Natural killer cell (primary cell): ENCODE results near the gene RGS3. TPM values are rescaled to one million over a fixed set of nuclear protein-coding genes. Genes with fewer than 3 reads are reported as not detected.

ENCODE experiments used
- ATAC-seq, 3 donors: fragments of 150-1000 bp in 2 of 3; fragments of 200-7000 bp in 1 of 3; cut with Tn5 transposase; 1 replicate in 1 of 3; 2 replicates in 2 of 3; pipeline ENCODE4 v1.10.0; 2021; ENCODE audit warnings: mild to moderate bottlenecking in 2 of 3, moderate library complexity in 2 of 3
- DNase-seq, 2 donors: peaks; one replicate each; pipeline versions ENCODE4 v3.0.0 to v3.0.0-alpha.2; 2013 to 2021; ENCODE audit warnings: mixed read lengths in 1 of 2
- H3K27ac ChIP-seq: one replicate; pipeline ENCODE4 v1.5.1; 2013; ENCODE audit warnings: mild to moderate bottlenecking, low read length
- H3K27me3 ChIP-seq: one replicate; pipeline ENCODE4 v1.6.1; 2013; ENCODE audit warnings: low read length; ENCODE audit not compliant: control insufficient read depth, insufficient read depth
- H3K36me3 ChIP-seq: one replicate; pipeline ENCODE4 v1.6.1; 2013; ENCODE audit warnings: low read length; ENCODE audit not compliant: control insufficient read depth, insufficient read depth
- H3K4me1 ChIP-seq: one replicate; pipeline ENCODE4 v1.6.1; 2013; ENCODE audit warnings: low read length; ENCODE audit not compliant: control insufficient read depth, insufficient read depth
- H3K4me3 ChIP-seq: one replicate; pipeline ENCODE4 v1.5.1; 2013; ENCODE audit warnings: low read length
- H3K9me3 ChIP-seq: one replicate; pipeline ENCODE4 v1.6.1; 2013; ENCODE audit warnings: low read length; ENCODE audit not compliant: control insufficient read depth, insufficient read depth
- H3K27ac Mint-ChIP-seq, 2 donors: one replicate each; pipeline ENCODE4 v1.8.0; 2022; ENCODE audit warnings: mild to moderate bottlenecking in 2 of 2, mixed read lengths in 2 of 2, moderate library complexity in 1 of 2
- H3K27me3 Mint-ChIP-seq, 2 donors: one replicate each; pipeline ENCODE4 v1.8.0; 2022; ENCODE audit warnings: low read depth in 2 of 2, mixed read lengths in 2 of 2
- H3K36me3 Mint-ChIP-seq: one replicate; pipeline ENCODE4 v1.8.0; 2022; ENCODE audit warnings: mixed read lengths
- H3K4me1 Mint-ChIP-seq, 2 donors: one replicate each; pipeline ENCODE4 v1.8.0; 2022; ENCODE audit warnings: mixed read lengths in 2 of 2
- H3K4me3 Mint-ChIP-seq: one replicate; pipeline ENCODE4 v1.8.0; 2022; ENCODE audit warnings: mild to moderate bottlenecking, moderate library complexity, mixed read lengths
- H3K9me3 Mint-ChIP-seq, 2 donors: one replicate each; pipeline ENCODE4 v1.8.0; 2022; ENCODE audit warnings: mixed read lengths in 2 of 2
- CTCF ChIP-seq: fragments of 200-600 bp; IDR thresholded peaks from one replicate; pipeline ENCODE4 v1.8.0; 2022; ENCODE audit warnings: antibody characterized with exemption
- WGBS: methylation state at CpG from one replicate; pipeline ENCODE4 v1.1.7; 2013; ENCODE audit warnings: missing lambda C conversion rate; ENCODE audit not compliant: insufficient coverage; 5-methylcytosine and 5-hydroxymethylcytosine counted together
- intact Hi-C: fragments of 100-400 bp; cut with micrococcal nuclease; formaldehyde crosslinking; loops from one replicate; pipeline ENCODE4 v1.14.2; 2022
- total RNA-seq, 4 donors: library from RNA; stranded (reverse); fragments of 120-200 nt in 1 of 4; gene quantifications; one replicate each; pipeline versions ENCODE4 v1.2.3 to v1.2.4, GENCODE V29; 2013 to 2022

RGS3 gene
- total RNA-seq, 3 donors from 2014 or later (not counting 1 experiment from before 2014, with no cell fraction given): 148 to 269 (median 190) TPM

GRCh38 chr9:113622600-113623400, 159.3 kb downstream of the RGS3 start:
- Histone ChIP-seq H3K27me3 (no peaks in the 10 kb centered on the region), H3K4me3 (no peak overlapping the region), H3K9me3 (no peaks in the 10 kb centered on the region), H3K4me1 (no peaks in the 10 kb centered on the region), H3K27ac (no peak overlapping the region), H3K36me3 (no peaks in the 10 kb centered on the region)
- no peak for ATAC-seq
- Mint-ChIP-seq H3K36me3 (no peaks in the 10 kb centered on the region), H3K4me1 (no peaks in the 10 kb centered on the region), H3K27ac (no peak overlapping the region), H3K27me3 (peaks cover 7 to 11% of the 10 kb centered on the region in 2 donors), H3K4me3 (no peak overlapping the region), H3K9me3 (no peaks in the 10 kb centered on the region)
- intact Hi-C loops: no loop called here
- 73% methylated on average over 6 of the region's 8 CpGs for WGBS
- DNase-seq: no peak
- TF ChIP-seq CTCF: no peak

DNA sequence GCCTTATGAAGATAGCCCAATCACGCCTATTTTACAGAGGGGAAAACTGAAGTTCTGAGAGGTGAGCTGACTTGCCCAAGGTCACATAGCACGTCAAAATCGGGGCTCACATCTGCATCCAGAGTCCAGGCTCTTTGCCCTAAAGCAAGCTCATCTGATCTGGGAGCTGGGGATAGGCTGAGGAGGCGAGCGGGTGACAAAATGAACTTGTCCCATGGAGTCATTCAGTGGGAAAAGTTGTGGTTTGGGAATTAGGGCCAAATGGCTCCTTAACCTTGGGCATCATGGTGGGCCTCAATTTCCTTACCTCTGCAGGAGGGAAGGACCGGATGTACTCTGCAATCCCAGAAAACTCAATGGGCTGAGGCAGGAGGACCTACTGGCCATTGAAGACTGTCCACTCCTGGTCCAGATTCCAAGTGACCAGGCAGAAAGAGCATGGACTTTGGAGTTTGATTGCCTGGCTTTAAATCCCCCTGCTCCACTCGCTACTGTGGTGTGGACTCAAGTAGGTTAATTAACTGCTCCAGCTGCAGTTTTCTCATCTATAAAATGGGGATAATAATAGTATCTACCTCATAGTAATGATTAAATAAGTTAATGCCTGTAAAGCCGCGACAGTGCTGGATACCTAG, 160.4 kb downstream of the RGS3 start:
- WGBS: 96% methylated on average over 9 of the region's 9 CpGs
- H3K9me3 Mint-ChIP-seq: no peaks in the 10 kb centered on the region
- H3K27ac Mint-ChIP-seq: no peak overlapping the region
- intact Hi-C loops: no loop called here
- Histone ChIP-seq H3K9me3 (no peaks in the 10 kb centered on the region), H3K27ac (no peak overlapping the region), H3K27me3 (no peaks in the 10 kb centered on the region), H3K4me1 (no peaks in the 10 kb centered on the region), H3K36me3 (no peaks in the 10 kb centered on the region), H3K4me3 (no peak overlapping the region)
- ATAC-seq (no peak), DNase-seq (no peak)
- peaks cover 3 to 11% of the 10 kb centered on the region in 2 donors for H3K27me3 Mint-ChIP-seq
- H3K4me3 Mint-ChIP-seq: no peak overlapping the region
- no peaks in the 10 kb centered on the region for H3K36me3 Mint-ChIP-seq
- H3K4me1 Mint-ChIP-seq: no peaks in the 10 kb centered on the region
- TF ChIP-seq CTCF: no peak

DNA sequence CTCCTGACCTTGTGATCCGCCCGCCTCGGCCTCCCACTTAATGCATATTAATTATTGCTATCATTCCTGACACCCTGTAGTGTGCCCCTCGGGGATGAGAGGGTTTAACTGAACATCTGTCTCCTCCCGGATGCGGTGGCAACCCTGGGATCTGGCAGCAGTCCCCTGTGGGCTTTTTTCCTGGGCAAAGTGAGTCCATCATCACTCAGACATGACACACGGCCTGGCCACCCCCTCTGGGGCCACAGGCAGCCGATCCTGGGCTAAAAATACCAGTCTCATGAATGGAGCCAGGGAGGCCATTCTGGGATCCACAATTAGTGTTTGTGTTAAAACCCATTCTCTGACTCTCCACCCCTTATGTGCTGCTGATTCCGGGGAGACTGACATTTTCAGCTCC, 161.2 kb downstream of the RGS3 start:
- 77% methylated on average over 8 of the region's 9 CpGs for WGBS
- Histone ChIP-seq H3K4me3 (no peak overlapping the region), H3K4me1 (no peaks in the 10 kb centered on the region), H3K9me3 (no peaks in the 10 kb centered on the region), H3K27ac (no peak overlapping the region), H3K36me3 (no peaks in the 10 kb centered on the region), H3K27me3 (no peaks in the 10 kb centered on the region)
- H3K27ac Mint-ChIP-seq: no peak overlapping the region
- H3K27me3 Mint-ChIP-seq: peaks cover 0 to 8% of the 10 kb centered on the region in 2 donors
- ATAC-seq: no peak
- no peaks in the 10 kb centered on the region for H3K4me1 Mint-ChIP-seq
- no peak for TF ChIP-seq CTCF
- H3K9me3 Mint-ChIP-seq: no peaks in the 10 kb centered on the region
- no peak overlapping the region for H3K4me3 Mint-ChIP-seq
- intact Hi-C loops: no loop called here
- no peak for DNase-seq
- H3K36me3 Mint-ChIP-seq: no peaks in the 10 kb centered on the region
